ENCODE measurements around the gene TRAPPC3.

Gene TRAPPC3

GRCh38 chr1:36128126-36128904 lies 21.0 kb downstream of the TRAPPC3 start:
- Histone ChIP-seq H3K9me3 (ENCODE audit: insufficient read depth, low read length, severe bottlenecking) (no peaks in the 10 kb centered on the region), H3K36me3 (ENCODE audit: insufficient read depth, low read length) (no peaks in the 10 kb centered on the region), H2AFZ (ENCODE audit: low read depth, low read length) (no peak overlapping the region), H3K27ac (ENCODE audit: low read length) (no peak overlapping the region), H4K20me1 (ENCODE audit: insufficient read depth, low read length) (no peaks in the 10 kb centered on the region), H3K9ac (ENCODE audit: low read depth, low read length) (no peak overlapping the region), H3K4me2 (ENCODE audit: insufficient read depth, low read length) (no peak overlapping the region), H3K79me2 (ENCODE audit: insufficient read depth, low read length) (no peaks in the 10 kb centered on the region), H3K4me3 (ENCODE audit: low read depth in 1 of 2, low read length in 2 of 2) (no peak overlapping the region), H3K4me1 (ENCODE audit: insufficient read depth, low read length) (no peaks in the 10 kb centered on the region), H3K27me3 (ENCODE audit: insufficient read depth, low read length, poor library complexity) (no peaks in the 10 kb centered on the region)
- TF ChIP-seq EZH2 (IDR thresholded peaks at IDR 0.05; ENCODE audit: borderline replicate concordance, low read depth, low read length, severe bottlenecking) (no peak), CTCF (IDR thresholded peaks at IDR 0.05; ENCODE audit: borderline replicate concordance, extremely low read depth, low read length, poor library complexity, severe bottlenecking) (no peak)
- ATAC-seq (ENCODE audit: insufficient read depth, low read depth) (no peak), DNase-seq (no peak)

- Histone ChIP-seq H3K27ac (ENCODE audit: low read length) (no peak overlapping the region), H3K36me3 (ENCODE audit: insufficient read depth, low read length) (no peaks in the 10 kb centered on the region), H3K79me2 (ENCODE audit: insufficient read depth, low read length) (no peaks in the 10 kb centered on the region), H3K27me3 (ENCODE audit: insufficient read depth, low read length, poor library complexity) (no peaks in the 10 kb centered on the region), H3K9ac (ENCODE audit: low read depth, low read length) (no peak overlapping the region), H3K9me3 (ENCODE audit: insufficient read depth, low read length, severe bottlenecking) (no peaks in the 10 kb centered on the region), H3K4me2 (ENCODE audit: insufficient read depth, low read length) (no peak overlapping the region), H4K20me1 (ENCODE audit: insufficient read depth, low read length) (no peaks in the 10 kb centered on the region), H3K4me1 (ENCODE audit: insufficient read depth, low read length) (no peaks in the 10 kb centered on the region), H3K4me3 (ENCODE audit: low read depth in 1 of 2, low read length in 2 of 2) (no peak overlapping the region), H2AFZ (ENCODE audit: low read depth, low read length) (no peak overlapping the region)
- no peak for DNase-seq
- ATAC-seq (ENCODE audit: insufficient read depth, low read depth): no peak
- no peak for TF ChIP-seq EZH2 (IDR thresholded peaks at IDR 0.05; ENCODE audit: borderline replicate concordance, low read depth, low read length, severe bottlenecking)
- TF ChIP-seq CTCF (IDR thresholded peaks at IDR 0.05; ENCODE audit: borderline replicate concordance, extremely low read depth, low read length, poor library complexity, severe bottlenecking): no peak
These were observed 22.3 kb downstream of the TRAPPC3 start for GRCh38 chr1:36126797-36127500.

GRCh38 chr1:36126005-36126716 lies 23.1 kb downstream of the TRAPPC3 start:
- no peaks in the 10 kb centered on the region for H3K36me3 ChIP-seq (ENCODE audit: insufficient read depth, low read length)
- H2AFZ ChIP-seq (ENCODE audit: low read depth, low read length): no peak overlapping the region
- no peaks in the 10 kb centered on the region for H3K27me3 ChIP-seq (ENCODE audit: insufficient read depth, low read length, poor library complexity)
- DNase-seq (no peak), ATAC-seq (ENCODE audit: insufficient read depth, low read depth) (no peak)
- H3K4me1 ChIP-seq (ENCODE audit: insufficient read depth, low read length): no peaks in the 10 kb centered on the region
- no peaks in the 10 kb centered on the region for H4K20me1 ChIP-seq (ENCODE audit: insufficient read depth, low read length)
- no peak overlapping the region for H3K9ac ChIP-seq (ENCODE audit: low read depth, low read length)
- no peak overlapping the region for H3K4me2 ChIP-seq (ENCODE audit: insufficient read depth, low read length)
- H3K4me3 ChIP-seq (ENCODE audit: low read depth in 1 of 2, low read length in 2 of 2): no peak overlapping the region
- no peaks in the 10 kb centered on the region for H3K9me3 ChIP-seq (ENCODE audit: insufficient read depth, low read length, severe bottlenecking)
- TF ChIP-seq CTCF (IDR thresholded peaks at IDR 0.05; ENCODE audit: borderline replicate concordance, extremely low read depth, low read length, poor library complexity, severe bottlenecking) (no peak), EZH2 (IDR thresholded peaks at IDR 0.05; ENCODE audit: borderline replicate concordance, low read depth, low read length, severe bottlenecking) (no peak)
- no peaks in the 10 kb centered on the region for H3K79me2 ChIP-seq (ENCODE audit: insufficient read depth, low read length)
- no peak overlapping the region for H3K27ac ChIP-seq (ENCODE audit: low read length)
